Neural cell (in vitro differentiated cells): ENCODE results near the gene SLC22A3.

Source experiments
- CTCF ChIP-seq: fragments of 450-650 bp; IDR thresholded peaks from 2 replicates; pipeline ENCODE4 v1.5.1; 2014; ENCODE audit warnings: antibody characterized with exemption, mild to moderate bottlenecking, moderate library complexity; ENCODE audit not compliant: poor library complexity, severe bottlenecking
- EP300 ChIP-seq: fragments of 450-650 bp; conservative IDR thresholded peaks from 2 replicates; pipeline ENCODE4 v1.6.1; 2014; ENCODE audit warnings: antibody characterized with exemption, mild to moderate bottlenecking, moderate library complexity; ENCODE audit not compliant: poor library complexity, severe bottlenecking
- EZH2 ChIP-seq: fragments of 200-600, 300-800 bp; shearing (Covaris generic), sonication (generic); IDR thresholded peaks from 2 replicates; pipeline ENCODE4 v1.6.1; 2014; ENCODE audit warnings: antibody characterized with exemption, low read length, borderline replicate concordance, mild to moderate bottlenecking; ENCODE audit not compliant: insufficient read depth, poor library complexity, severe bottlenecking
- POLR2AphosphoS5 ChIP-seq: IDR thresholded peaks from 2 replicates; pipeline ENCODE4 v1.6.1; 2012
- RAD21 ChIP-seq: fragments of 450-650 bp; conservative IDR thresholded peaks from 2 replicates; pipeline ENCODE4 v1.6.1; 2014; ENCODE audit warnings: antibody characterized with exemption, mild to moderate bottlenecking, moderate library complexity
- REST ChIP-seq: IDR thresholded peaks from 2 replicates; pipeline ENCODE4 v1.6.1; 2012; ENCODE audit warnings: borderline replicate concordance
- SMC3 ChIP-seq: fragments of 450-650 bp; conservative IDR thresholded peaks from 2 replicates; pipeline ENCODE4 v1.6.1; 2014; ENCODE audit warnings: antibody characterized with exemption, mild to moderate bottlenecking, moderate library complexity; ENCODE audit not compliant: poor library complexity
- TAF1 ChIP-seq: IDR thresholded peaks from 2 replicates; pipeline ENCODE4 v1.6.1; 2012; ENCODE audit warnings: low read depth

DNA sequence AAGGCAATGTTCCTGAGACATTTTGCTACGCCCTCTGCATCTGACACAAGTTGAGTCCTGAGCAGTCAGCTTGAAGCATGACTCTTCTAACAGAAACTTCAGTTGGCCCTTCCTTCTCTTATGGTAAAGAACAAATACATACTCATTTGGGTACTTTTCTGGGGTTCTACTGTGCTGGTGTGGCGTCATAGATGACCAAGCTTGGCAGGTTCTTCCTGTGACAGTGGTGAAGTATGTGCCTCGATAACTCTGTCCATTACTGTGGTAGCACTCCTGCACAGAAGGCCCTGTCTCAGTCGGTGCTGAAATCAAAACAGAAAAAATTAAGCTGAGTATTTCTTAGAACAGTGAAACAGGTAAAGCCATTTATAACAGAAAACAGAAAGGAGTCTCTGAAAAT is 152.5 kb downstream of the SLC22A3 start:
- TF ChIP-seq CTCF: no peak
- TF ChIP-seq EZH2: no peak
- TF ChIP-seq POLR2AphosphoS5: no peak
- TF ChIP-seq RAD21: no peak
- TF ChIP-seq EP300: no peak
- no peak for TF ChIP-seq REST
- no peak for TF ChIP-seq TAF1
- TF ChIP-seq SMC3: no peak
